ENCODE measurements around the gene RAB12.
"Not testable (repeated sequence)": the region's sequence is repeated elsewhere in the genome, so short reads cannot be mapped to it uniquely, and the experiment has no call there.

The RAB12 gene

GRCh38 chr18:8608795-8609658 lies at the start of gene RAB12:
Gene RAB12 (plus strand): TSS chr18:8609437. CDS start chr18:8609440, 3 bp downstream.
- no peak for DNase-seq (ENCODE audit: low read depth)

DNA sequence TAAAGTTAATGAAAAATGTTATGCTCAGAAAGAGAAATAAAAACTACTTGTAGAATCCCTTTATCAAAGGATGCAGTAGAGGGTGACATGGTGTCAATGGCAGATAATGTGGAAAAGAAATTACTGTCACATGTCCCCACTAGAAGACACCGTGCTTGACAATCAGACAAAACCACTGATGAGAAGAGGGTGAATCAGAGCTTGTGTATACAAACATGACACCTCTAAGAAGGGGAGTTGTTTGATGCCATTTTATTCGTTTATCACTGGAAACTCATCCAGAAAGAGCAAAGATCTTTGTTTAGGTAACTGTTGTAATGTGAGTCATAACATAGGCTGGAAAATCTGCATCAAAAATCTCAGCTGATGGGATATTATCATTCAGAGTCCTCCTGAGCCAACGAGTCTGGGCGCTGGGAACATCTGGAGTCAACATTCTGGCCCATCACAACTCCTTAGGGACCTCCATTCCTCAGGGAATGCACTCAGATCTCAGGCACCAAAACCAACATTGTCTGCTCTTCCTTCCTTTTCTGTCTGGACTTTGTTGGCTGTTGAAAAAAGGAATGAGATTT lies 49.5 kb upstream of the RAB12 start:
- DNase-seq (ENCODE audit: low read depth) = no peak

DNA sequence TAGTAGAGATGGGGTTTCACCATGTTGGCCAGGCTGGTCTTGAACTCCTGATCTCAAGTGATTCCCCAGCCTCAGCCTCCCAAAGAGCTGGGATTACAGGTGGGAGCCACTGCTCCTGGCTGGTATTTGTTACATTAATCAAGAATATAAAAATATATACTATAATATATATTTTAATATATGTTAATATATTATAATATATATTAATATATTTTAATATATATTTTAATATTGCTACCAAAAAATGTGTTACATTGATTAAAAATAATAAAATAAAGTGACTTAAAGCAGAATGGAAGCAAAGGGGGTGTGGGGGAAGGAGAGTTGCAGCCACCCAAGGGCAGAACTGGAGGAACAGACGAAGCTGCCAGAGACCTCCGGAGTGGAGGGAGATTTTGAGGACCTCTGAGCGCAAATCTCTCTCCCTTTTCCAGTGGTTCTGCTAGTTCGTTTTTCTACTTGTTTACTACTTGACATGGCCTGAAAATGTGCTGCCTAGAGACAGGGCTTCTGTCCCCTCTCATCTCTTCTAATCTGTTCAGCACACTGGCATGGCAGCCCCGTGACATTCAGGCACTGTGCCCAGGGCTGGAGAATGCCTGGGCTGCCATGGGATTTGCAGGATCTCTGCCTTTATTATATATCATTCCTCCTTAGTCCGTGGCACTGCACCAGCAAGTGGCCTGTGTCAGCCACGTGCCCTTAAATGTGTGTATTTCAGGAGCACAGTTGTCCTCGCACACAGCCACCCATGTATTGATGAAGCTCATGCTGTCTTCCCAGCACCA lies 47.9 kb upstream of the RAB12 start:
- no peak for DNase-seq (ENCODE audit: low read depth)

GRCh38 chr18:8562070-8562469 lies 47.2 kb upstream of the RAB12 start:
- no peak for DNase-seq (ENCODE audit: low read depth)

GRCh38 chr18:8562919-8563318 lies 46.3 kb upstream of the RAB12 start:
- DNase-seq (ENCODE audit: low read depth) = no peak

- no peak for DNase-seq (ENCODE audit: low read depth)
Measured at GRCh38 chr18:8571399-8571798, 37.8 kb upstream of the RAB12 start.

DNA sequence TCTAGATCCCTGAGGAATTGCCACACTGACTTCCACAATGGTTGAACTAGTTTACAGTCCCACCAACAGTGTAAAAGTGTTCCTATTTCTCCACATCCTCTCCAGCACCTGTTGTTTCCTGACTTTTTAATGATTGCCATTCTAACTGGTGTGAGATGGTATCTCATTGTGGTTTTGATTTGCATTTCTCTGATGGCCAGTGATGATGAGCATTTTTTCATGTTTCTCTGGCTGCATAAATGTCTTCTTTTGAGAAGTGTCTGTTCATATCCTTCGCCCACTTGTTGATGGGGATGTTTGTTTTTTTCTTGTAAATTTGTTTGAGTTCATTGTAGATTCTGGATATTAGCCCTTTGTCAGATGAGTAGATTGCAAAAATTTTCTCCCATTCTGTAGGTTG lies 35.5 kb upstream of the RAB12 start:
- not testable (repeated sequence) for DNase-seq (ENCODE audit: low read depth)

- DNase-seq (ENCODE audit: low read depth) = no peak
Measured at GRCh38 chr18:8584798-8585197, 24.4 kb upstream of the RAB12 start.

DNA sequence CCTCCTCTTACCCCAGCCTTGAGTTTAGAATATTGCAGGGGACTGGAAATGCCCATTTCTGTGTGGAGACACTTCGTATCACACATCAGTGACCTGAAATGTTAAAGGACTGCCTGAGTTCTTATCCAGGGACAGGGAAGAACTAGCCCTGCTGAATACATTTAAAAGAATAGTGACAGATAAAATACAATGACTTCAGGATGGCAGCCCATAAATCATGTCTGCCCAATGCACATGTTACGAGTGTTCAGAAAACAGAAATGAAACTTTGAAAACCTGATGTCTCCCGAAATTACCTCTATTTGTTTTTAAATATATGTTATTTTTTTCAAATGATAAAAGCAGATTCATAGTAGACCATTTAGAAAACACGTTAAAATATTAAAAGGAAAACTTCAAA lies 22.3 kb upstream of the RAB12 start:
- DNase-seq (ENCODE audit: low read depth) = no peak

DNA sequence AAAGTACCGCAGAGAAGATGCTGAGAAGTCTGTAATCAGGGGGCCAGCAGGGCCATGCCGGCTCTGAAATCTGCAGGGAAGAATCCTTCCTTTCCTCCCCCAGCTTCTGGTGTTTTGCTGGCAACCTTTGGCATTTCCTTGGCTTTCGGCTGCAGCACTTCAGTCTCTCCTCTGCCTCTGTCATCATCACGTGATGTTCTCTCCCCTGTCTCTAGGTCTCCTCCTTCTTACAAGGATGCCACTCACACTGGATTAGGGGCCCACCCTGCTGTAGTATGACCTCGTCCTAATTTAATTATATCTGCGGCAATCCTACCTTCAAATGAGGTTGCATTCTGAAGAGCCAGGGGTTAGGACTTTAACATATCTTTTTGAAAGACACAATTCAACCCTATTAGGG lies 13.8 kb upstream of the RAB12 start:
- no peak for DNase-seq (ENCODE audit: low read depth)

DNA sequence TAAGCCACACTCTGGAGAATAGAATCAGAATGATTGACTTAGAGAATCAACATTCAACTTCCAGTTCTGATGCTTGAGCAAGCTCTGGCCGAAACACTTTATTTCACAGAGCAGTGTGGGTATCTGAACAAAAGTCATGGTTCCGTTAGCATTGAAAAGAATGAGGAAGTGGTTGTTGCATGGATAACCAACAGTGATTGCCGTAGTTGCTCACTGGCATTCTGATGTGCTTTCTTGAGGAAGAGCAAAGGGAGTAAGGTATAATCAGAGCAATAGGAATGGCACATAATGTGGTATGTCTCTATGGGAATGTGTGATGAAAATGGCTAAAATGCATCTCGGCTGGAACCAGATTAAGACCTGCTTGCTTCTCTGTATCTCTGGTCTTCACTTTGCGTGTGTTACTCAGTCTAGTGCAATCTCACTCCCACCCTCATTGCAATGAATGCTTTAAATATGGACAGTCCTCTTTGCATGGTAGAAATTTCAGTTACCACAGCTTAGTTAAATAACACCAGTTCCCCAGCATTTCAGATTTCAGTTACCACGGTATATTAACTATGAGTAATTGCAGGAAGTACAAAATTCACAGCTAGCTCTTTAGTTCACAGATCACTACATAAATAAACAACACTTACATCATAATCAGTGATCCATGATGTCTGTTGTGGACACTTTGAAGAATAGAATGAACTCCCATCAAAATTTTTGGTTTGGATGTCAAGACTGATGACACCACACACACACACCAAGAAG lies 7.8 kb upstream of the RAB12 start:
- DNase-seq (ENCODE audit: low read depth) = no peak

DNA sequence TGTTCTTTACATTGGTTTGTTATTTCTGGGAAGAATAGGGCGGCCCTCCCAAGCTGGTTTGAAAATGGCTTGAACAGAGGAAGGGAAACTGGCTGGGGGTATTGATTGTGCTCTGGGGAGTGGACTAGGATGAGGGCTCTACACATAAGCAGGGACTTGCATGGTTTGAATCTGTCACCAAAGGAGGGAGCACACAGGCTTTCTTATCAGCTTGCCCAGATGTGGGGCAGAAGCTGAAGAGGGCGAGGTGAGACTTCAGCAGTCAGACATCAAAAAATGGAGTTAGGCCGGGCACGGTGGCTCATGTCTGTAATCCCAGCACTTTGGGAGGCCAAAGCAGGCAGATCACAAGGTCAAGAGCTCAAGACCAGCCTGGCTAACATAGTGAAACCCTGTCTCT lies 7.2 kb upstream of the RAB12 start:
- DNase-seq (ENCODE audit: low read depth) = no peak

DNA sequence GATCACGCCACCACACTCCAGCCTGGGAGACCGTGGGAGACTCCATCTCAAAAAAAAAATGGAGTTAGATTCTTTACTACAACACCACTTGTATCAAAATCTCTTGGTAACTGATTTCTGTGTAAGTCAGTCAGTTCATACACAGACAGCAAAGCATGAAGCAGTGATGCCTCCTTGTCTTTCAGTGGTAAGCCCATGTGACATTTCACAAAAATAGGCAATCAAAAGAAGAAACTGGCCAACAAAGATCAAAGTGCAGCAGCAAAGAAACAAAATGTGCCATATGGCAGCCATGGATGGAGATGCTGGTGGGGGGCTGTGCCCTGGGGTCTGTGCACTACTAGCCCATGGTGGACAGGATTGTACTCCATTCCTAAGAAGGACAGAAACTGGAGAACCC lies 6.7 kb upstream of the RAB12 start:
- no peak for DNase-seq (ENCODE audit: low read depth)

GRCh38 chr18:8603663-8604520 lies 5.3 kb upstream of the RAB12 start:
- no peak for DNase-seq (ENCODE audit: low read depth)

GRCh38 chr18:8605974-8606373 lies 3.3 kb upstream of the RAB12 start:
- no peak for DNase-seq (ENCODE audit: low read depth)

GRCh38 chr18:8607776-8608742 lies 1.2 kb upstream of the RAB12 start:
- no peak for DNase-seq (ENCODE audit: low read depth)

DNA sequence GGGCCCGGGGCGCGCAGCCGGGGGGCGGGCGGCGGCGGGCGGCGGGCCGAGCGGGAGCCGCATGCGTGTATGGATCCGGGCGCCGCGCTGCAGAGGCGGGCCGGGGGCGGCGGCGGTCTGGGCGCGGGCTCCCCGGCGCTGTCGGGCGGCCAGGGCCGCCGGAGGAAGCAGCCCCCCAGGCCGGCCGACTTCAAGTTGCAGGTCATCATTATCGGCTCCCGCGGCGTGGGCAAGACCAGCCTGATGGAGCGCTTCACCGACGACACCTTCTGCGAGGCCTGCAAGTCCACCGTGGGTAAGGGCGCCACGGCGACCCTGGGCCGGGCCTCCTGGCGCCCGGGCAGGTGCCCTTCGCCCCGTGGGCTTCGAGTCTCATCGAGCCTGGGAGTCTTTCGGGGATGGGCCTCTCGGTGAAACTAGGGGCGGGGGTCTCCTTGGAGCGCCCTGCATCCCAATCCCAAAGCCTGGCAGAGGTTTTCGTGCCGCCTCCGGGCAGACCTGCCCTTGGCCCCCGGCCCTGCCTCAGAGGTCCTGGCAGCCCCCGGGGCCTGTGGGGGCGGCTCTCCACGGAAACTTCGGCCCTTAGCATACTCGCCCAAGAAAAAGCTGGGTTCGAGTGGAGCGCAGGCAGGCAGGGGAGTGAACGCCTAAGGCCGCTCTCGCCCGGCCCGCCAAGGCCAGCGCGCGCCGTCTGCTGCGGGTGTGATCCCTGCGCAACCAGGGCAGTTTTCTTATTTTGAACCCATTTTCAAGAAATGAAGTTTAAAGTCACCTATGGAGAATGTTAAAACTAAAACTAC lies 622 bp downstream of the RAB12 start:
- DNase-seq (ENCODE audit: low read depth) = no peak

DNA sequence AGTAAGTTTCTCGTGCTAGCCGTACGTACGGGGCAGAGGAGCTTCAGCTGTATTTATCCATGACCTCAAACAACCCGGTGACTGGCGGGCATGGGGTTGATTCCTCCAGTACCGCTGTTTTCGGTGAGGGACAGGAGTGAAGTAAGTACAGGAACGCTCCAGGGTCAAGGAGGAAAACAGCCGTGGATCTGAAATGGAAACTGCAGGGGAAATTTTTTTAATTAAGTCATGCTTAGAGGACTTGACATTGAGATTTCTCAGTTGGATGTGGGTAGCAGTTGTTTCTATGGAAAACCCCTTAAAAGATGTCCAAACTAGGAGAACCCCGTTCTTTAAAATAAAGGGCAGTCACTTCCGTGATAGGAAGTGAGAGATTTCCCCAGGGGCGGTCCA lies 1.2 kb downstream of the RAB12 start:
- no peak for DNase-seq (ENCODE audit: low read depth)

- DNase-seq (ENCODE audit: low read depth) = no peak
Measured at GRCh38 chr18:8611916-8612576, 2.8 kb downstream of the RAB12 start.

Data from HS-5 (cell line).